Astrocyte (in vitro differentiated cells and primary cell): Measurements from ENCODE around the gene APRT. TPM values are rescaled to one million over a fixed set of nuclear protein-coding genes. Genes with fewer than 3 reads are reported as not detected.

Experiments
- DNase-seq: peaks from one replicate; pipeline ENCODE4 v3.0.0-alpha.2; 2010; ENCODE audit warnings: low read depth
- FAIRE-seq: peaks from 2 replicates; lab custom pipeline; 2011; peaks lifted over from hg19 to GRCh38; lab: Jason Lieb, UNC
- H2AFZ ChIP-seq: 2 replicates; pipeline ENCODE4 v1.6.0; 2012; ENCODE audit warnings: low read depth, low read length, inconsistent platforms
- H3K27ac ChIP-seq: 2 replicates; pipeline ENCODE4 v1.5.1; 2011; ENCODE audit warnings: low read depth, low read length, inconsistent platforms
- H3K27me3 ChIP-seq: 2 replicates; pipeline ENCODE4 v1.6.0; 2011; ENCODE audit warnings: low read length, inconsistent platforms; ENCODE audit not compliant: insufficient read depth
- H3K36me3 ChIP-seq: 2 replicates; pipeline ENCODE4 v1.5.1; 2011; ENCODE audit warnings: low read length, inconsistent platforms; ENCODE audit not compliant: insufficient read depth
- H3K4me1 ChIP-seq: 2 replicates; pipeline ENCODE4 v1.5.1; 2011; ENCODE audit warnings: low read length, inconsistent platforms; ENCODE audit not compliant: insufficient read depth
- H3K4me2 ChIP-seq: 2 replicates; pipeline ENCODE4 v1.6.0; 2012; ENCODE audit warnings: low read length, inconsistent platforms
- H3K4me3 ChIP-seq: 2 replicates; pipeline ENCODE4 v1.5.1; 2011; ENCODE audit warnings: low read depth, mild to moderate bottlenecking, low read length, inconsistent platforms; ENCODE audit not compliant: insufficient read depth
- H3K79me2 ChIP-seq: 2 replicates; pipeline ENCODE4 v1.6.0; 2012; ENCODE audit warnings: mild to moderate bottlenecking, low read length, inconsistent platforms; ENCODE audit not compliant: insufficient read depth
- H3K9ac ChIP-seq: 2 replicates; pipeline ENCODE4 v1.6.0; 2012; ENCODE audit warnings: mild to moderate bottlenecking, low read length, inconsistent platforms
- H3K9me3 ChIP-seq: 2 replicates; pipeline ENCODE4 v1.5.1; 2012; ENCODE audit warnings: low read depth, mild to moderate bottlenecking, low read length, inconsistent platforms; ENCODE audit not compliant: insufficient read depth
- H4K20me1 ChIP-seq: 2 replicates; pipeline ENCODE4 v1.6.0; 2012; ENCODE audit warnings: low read length, inconsistent platforms; ENCODE audit not compliant: insufficient read depth
- H3K27ac Mint-ChIP-seq: one replicate; pipeline ENCODE4 v1.8.0; 2021; ENCODE audit warnings: mild to moderate bottlenecking, mixed read lengths; ENCODE audit not compliant: unreplicated experiment
- H3K27me3 Mint-ChIP-seq: one replicate; pipeline ENCODE4 v1.8.0; 2021; ENCODE audit warnings: low read depth, mixed read lengths; ENCODE audit not compliant: unreplicated experiment
- H3K36me3 Mint-ChIP-seq: one replicate; pipeline ENCODE4 v1.8.0; 2021; ENCODE audit warnings: low read depth, mixed read lengths; ENCODE audit not compliant: unreplicated experiment
- H3K4me1 Mint-ChIP-seq: one replicate; pipeline ENCODE4 v1.8.0; 2021; ENCODE audit warnings: low read depth, mixed read lengths; ENCODE audit not compliant: unreplicated experiment
- H3K4me3 Mint-ChIP-seq: one replicate; pipeline ENCODE4 v1.8.0; 2021; ENCODE audit warnings: mild to moderate bottlenecking, moderate library complexity, mixed read lengths; ENCODE audit not compliant: unreplicated experiment
- H3K9me3 Mint-ChIP-seq: one replicate; pipeline ENCODE4 v1.8.0; 2021; ENCODE audit warnings: mild to moderate bottlenecking, mixed read lengths; ENCODE audit not compliant: unreplicated experiment
- CTCF ChIP-seq: IDR thresholded peaks from 2 replicates; pipeline ENCODE4 v1.5.1; 2011; ENCODE audit warnings: low read depth, mild to moderate bottlenecking, inconsistent platforms, low read length, moderate library complexity; ENCODE audit not compliant: insufficient read depth
- EZH2 ChIP-seq: IDR thresholded peaks from 2 replicates; pipeline ENCODE4 v1.6.1; 2012; ENCODE audit warnings: mild to moderate bottlenecking, low read length, inconsistent platforms; ENCODE audit not compliant: insufficient read depth
- total RNA-seq: library from RNA; stranded (reverse); gene quantifications from 2 replicates; pipeline ENCODE4 v1.2.1, GENCODE V29; 2021

APRT gene
- total RNA-seq, 1 donor from 2014 or later, result 132 TPM

DNA sequence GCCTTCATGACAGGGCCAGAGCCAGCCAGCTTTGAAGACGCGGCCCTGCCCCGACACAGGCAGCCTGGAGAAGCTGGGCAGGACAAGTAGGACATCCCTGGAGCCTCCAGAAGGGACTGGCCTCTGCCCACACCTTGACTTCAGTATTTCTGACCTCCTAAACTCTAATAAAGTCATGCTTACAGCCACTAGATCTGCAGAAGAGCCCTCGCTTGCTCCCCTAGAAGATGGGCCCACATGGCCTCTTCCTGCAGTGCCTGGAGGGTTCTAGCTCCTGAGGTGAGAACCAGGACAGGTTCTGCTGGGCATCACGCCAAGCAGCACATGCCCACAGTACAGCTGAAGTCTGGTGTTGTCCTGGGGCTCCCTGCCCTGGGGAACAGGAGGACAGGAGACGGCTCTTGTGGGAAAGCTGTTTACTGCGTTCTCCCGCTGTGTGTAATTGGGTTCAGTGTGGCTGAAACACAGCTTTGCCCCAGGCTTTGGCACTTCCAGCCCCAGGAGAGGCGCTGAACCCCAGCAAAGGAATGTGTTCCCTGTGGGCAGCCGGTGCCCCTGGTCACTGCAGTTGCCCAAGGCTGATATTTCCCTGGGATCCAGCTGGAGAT lies 2.6 kb downstream of the APRT start:
- no peak overlapping the region for H3K4me3 Mint-ChIP-seq
- Histone ChIP-seq H3K79me2 (peaks cover 48% of the 10 kb centered on the region), H3K4me2 (no peak overlapping the region), H3K27ac (no peak overlapping the region), H3K36me3 (peaks cover 3% of the 10 kb centered on the region), H3K4me1 (peaks cover 28% of the 10 kb centered on the region), H3K4me3 (no peak overlapping the region), H2AFZ (no peak overlapping the region), H3K9ac (no peak overlapping the region), H4K20me1 (peaks cover 39% of the 10 kb centered on the region), H3K27me3 (no peaks in the 10 kb centered on the region), H3K9me3 (no peaks in the 10 kb centered on the region)
- no peaks in the 10 kb centered on the region for H3K9me3 Mint-ChIP-seq
- no peak overlapping the region for H3K27ac Mint-ChIP-seq
- peaks cover 2% of the 10 kb centered on the region for H3K36me3 Mint-ChIP-seq
- no peak for TF ChIP-seq EZH2
- TF ChIP-seq CTCF, result no peak
- DNase-seq (no peak), FAIRE-seq (no peak)
- no peaks in the 10 kb centered on the region for H3K27me3 Mint-ChIP-seq
- H3K4me1 Mint-ChIP-seq, result peaks cover 2% of the 10 kb centered on the region

DNA sequence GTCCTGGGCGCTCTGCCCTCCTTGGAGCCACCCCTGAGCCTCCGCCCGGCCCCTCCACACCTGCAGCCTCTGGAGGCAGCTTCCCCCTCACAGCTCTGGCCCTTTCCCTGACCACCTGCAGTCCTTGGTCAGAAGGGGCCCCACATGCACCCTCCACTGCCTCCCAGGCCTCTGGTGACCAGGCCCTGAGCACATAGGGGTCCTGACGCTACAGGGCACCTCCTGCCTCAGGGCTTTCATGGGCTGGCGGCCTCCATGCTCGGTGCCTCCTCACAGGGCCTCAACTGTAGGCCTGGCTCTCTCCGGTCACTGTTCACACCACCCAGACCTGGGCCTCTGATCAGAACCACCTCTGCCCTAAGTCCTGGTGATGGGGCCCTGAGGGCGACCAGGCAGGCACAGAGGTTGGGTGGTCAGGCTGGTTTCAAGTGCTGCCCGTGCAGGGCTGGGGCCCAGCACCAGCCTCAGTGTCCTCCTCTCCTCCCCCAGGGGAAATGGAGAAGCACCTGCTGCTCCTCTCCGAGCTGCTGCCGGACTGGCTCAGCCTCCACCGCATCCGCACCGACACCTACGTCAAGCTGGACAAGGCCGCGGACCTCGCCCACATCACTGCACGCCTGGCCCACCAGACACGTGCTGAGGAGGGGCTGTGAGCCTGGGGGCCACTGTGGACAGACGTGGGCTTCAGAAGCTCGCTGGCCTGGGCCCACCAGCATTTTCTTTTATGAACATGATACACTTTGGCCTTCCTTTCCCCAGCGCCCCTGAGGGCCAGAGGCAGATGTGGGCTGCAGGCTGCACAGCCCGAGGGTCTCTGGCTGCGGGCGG lies 3.9 kb downstream of the APRT start:
- H2AFZ ChIP-seq, result no peak overlapping the region
- H3K36me3 Mint-ChIP-seq, result peaks cover 2% of the 10 kb centered on the region
- no peak overlapping the region for H3K27ac ChIP-seq
- H3K36me3 ChIP-seq, result peaks cover 3% of the 10 kb centered on the region
- peaks cover 2% of the 10 kb centered on the region for H3K4me1 Mint-ChIP-seq
- H3K27ac Mint-ChIP-seq, result no peak overlapping the region
- DNase-seq (no peak), FAIRE-seq (no peak)
- H3K27me3 ChIP-seq, result no peaks in the 10 kb centered on the region
- no peak overlapping the region for H3K4me3 ChIP-seq
- H3K4me3 Mint-ChIP-seq, result no peak overlapping the region
- H4K20me1 ChIP-seq, result peaks cover 39% of the 10 kb centered on the region
- H3K4me1 ChIP-seq, result peaks cover 29% of the 10 kb centered on the region
- TF ChIP-seq CTCF, result no peak
- H3K9me3 Mint-ChIP-seq, result no peaks in the 10 kb centered on the region
- no peak overlapping the region for H3K4me2 ChIP-seq
- peaks cover 49% of the 10 kb centered on the region for H3K79me2 ChIP-seq
- no peaks in the 10 kb centered on the region for H3K9me3 ChIP-seq
- H3K27me3 Mint-ChIP-seq, result no peaks in the 10 kb centered on the region
- H3K9ac ChIP-seq, result no peak overlapping the region

GRCh38 chr16:88807142-88807625 lies 4.5 kb downstream of the APRT start:
- Mint-ChIP-seq H3K27ac (no peak overlapping the region), H3K9me3 (no peaks in the 10 kb centered on the region), H3K27me3 (no peaks in the 10 kb centered on the region), H3K4me3 (no peak overlapping the region), H3K4me1 (no peaks in the 10 kb centered on the region), H3K36me3 (peaks cover 2% of the 10 kb centered on the region)
- Histone ChIP-seq H3K27ac (no peak overlapping the region), H3K4me3 (no peak overlapping the region), H3K4me2 (no peak overlapping the region), H3K36me3 (peaks cover 3% of the 10 kb centered on the region), H3K9me3 (no peaks in the 10 kb centered on the region), H3K4me1 (peaks cover 31% of the 10 kb centered on the region), H2AFZ (no peak overlapping the region), H3K27me3 (no peaks in the 10 kb centered on the region), H3K9ac (no peak overlapping the region), H3K79me2 (peaks cover 49% of the 10 kb centered on the region), H4K20me1 (peaks cover 39% of the 10 kb centered on the region)
- no peak for FAIRE-seq
- DNase-seq, result no peak
- no peak for TF ChIP-seq CTCF
- no peak for TF ChIP-seq EZH2
